Neural cell (in vitro differentiated cells): ENCODE results near the gene KDM4C. TPM values are rescaled to one million over a fixed set of nuclear protein-coding genes. Genes with fewer than 3 reads are reported as not detected.

Experiments
- H2AFZ ChIP-seq: fragments of 200-600, 300-800 bp; sonication (generic), shearing (Covaris generic); 2 replicates; pipeline ENCODE4 v1.6.0; 2014; ENCODE audit warnings: low read depth, mild to moderate bottlenecking, antibody characterized with exemption, low read length, moderate library complexity
- H3F3A ChIP-seq: fragments of 200-600 bp; shearing (Covaris generic); 2 replicates; pipeline ENCODE4 v1.6.1; 2016; ENCODE audit warnings: mild to moderate bottlenecking, moderate library complexity, mixed read lengths, antibody characterized with exemption, low read length; ENCODE audit not compliant: insufficient read depth, poor library complexity, severe bottlenecking
- H3K27ac ChIP-seq: fragments of 200-600, 300-800 bp; sonication (generic), shearing (Covaris generic); 2 replicates; pipeline ENCODE4 v1.5.1; 2014; ENCODE audit warnings: mild to moderate bottlenecking, low read length, moderate library complexity
- H3K27me3 ChIP-seq: fragments of 300-800, 200-600 bp; sonication (generic), shearing (Covaris generic); 2 replicates; pipeline ENCODE4 v1.6.0; 2014; ENCODE audit warnings: mild to moderate bottlenecking, low read depth, low read length, moderate library complexity; ENCODE audit not compliant: insufficient read depth
- H3K36me3 ChIP-seq: fragments of 300-800, 200-600 bp; sonication (generic), shearing (Covaris generic); 2 replicates; pipeline ENCODE4 v1.5.1; 2014; ENCODE audit warnings: mild to moderate bottlenecking, antibody characterized with exemption, low read length, moderate library complexity; ENCODE audit not compliant: insufficient read depth
- H3K4me2 ChIP-seq: fragments of 300-800, 200-600 bp; sonication (generic), shearing (Covaris generic); 2 replicates; pipeline ENCODE4 v1.6.0; 2014; ENCODE audit warnings: mild to moderate bottlenecking, low read length
- H3K4me3 ChIP-seq: fragments of 300-800, 200-600 bp; sonication (generic), shearing (Covaris generic); 2 replicates; pipeline ENCODE4 v1.5.1; 2014; ENCODE audit warnings: mild to moderate bottlenecking, low read length, moderate library complexity
- H3K79me2 ChIP-seq: fragments of 200-600 bp; shearing (Covaris generic); replicated peaks from 2 replicates; pipeline ENCODE4 v1.6.0; 2014; ENCODE audit warnings: mild to moderate bottlenecking, low read length, moderate library complexity; ENCODE audit not compliant: insufficient read depth
- H3K9ac ChIP-seq: fragments of 300-800, 200-600 bp; sonication (generic), shearing (Covaris generic); 2 replicates; pipeline ENCODE4 v1.6.1; 2016; ENCODE audit warnings: mild to moderate bottlenecking, low read length, mixed read lengths
- H3K9me2 ChIP-seq: fragments of 200-600 bp; shearing (Covaris generic); 2 replicates; pipeline ENCODE4 v1.6.1; 2016; ENCODE audit warnings: mild to moderate bottlenecking, low read length, mixed read lengths; ENCODE audit not compliant: insufficient read depth
- H3K9me3 ChIP-seq: fragments of 200-600, 300-800 bp; sonication (generic), shearing (Covaris generic); 2 replicates; pipeline ENCODE4 v1.6.1; 2016; ENCODE audit warnings: mild to moderate bottlenecking, mixed run types, low read length, moderate library complexity, mixed read lengths
- H4K20me1 ChIP-seq: fragments of 200-600 bp; shearing (Covaris generic); 2 replicates; pipeline ENCODE4 v1.6.1; 2016; ENCODE audit warnings: mild to moderate bottlenecking, mixed run types; ENCODE audit not compliant: insufficient read depth
- CTCF ChIP-seq: fragments of 450-650 bp; IDR thresholded peaks from 2 replicates; pipeline ENCODE4 v1.5.1; 2014; ENCODE audit warnings: antibody characterized with exemption, mild to moderate bottlenecking, moderate library complexity; ENCODE audit not compliant: poor library complexity, severe bottlenecking
- EP300 ChIP-seq: fragments of 450-650 bp; conservative IDR thresholded peaks from 2 replicates; pipeline ENCODE4 v1.6.1; 2014; ENCODE audit warnings: antibody characterized with exemption, mild to moderate bottlenecking, moderate library complexity; ENCODE audit not compliant: poor library complexity, severe bottlenecking
- EZH2 ChIP-seq: fragments of 200-600, 300-800 bp; shearing (Covaris generic), sonication (generic); IDR thresholded peaks from 2 replicates; pipeline ENCODE4 v1.6.1; 2014; ENCODE audit warnings: antibody characterized with exemption, low read length, borderline replicate concordance, mild to moderate bottlenecking; ENCODE audit not compliant: insufficient read depth, poor library complexity, severe bottlenecking
- MXI1 ChIP-seq: fragments of 450-650 bp; conservative IDR thresholded peaks from 2 replicates; pipeline ENCODE4 v1.6.1; 2014; ENCODE audit warnings: antibody characterized with exemption, mild to moderate bottlenecking; ENCODE audit not compliant: poor library complexity, severe bottlenecking
- POLR2AphosphoS5 ChIP-seq: IDR thresholded peaks from 2 replicates; pipeline ENCODE4 v1.6.1; 2012
- RAD21 ChIP-seq: fragments of 450-650 bp; conservative IDR thresholded peaks from 2 replicates; pipeline ENCODE4 v1.6.1; 2014; ENCODE audit warnings: antibody characterized with exemption, mild to moderate bottlenecking, moderate library complexity
- REST ChIP-seq: IDR thresholded peaks from 2 replicates; pipeline ENCODE4 v1.6.1; 2012; ENCODE audit warnings: borderline replicate concordance
- SMC3 ChIP-seq: fragments of 450-650 bp; conservative IDR thresholded peaks from 2 replicates; pipeline ENCODE4 v1.6.1; 2014; ENCODE audit warnings: antibody characterized with exemption, mild to moderate bottlenecking, moderate library complexity; ENCODE audit not compliant: poor library complexity
- TAF1 ChIP-seq: IDR thresholded peaks from 2 replicates; pipeline ENCODE4 v1.6.1; 2012; ENCODE audit warnings: low read depth
- polyA plus RNA-seq: library from polyadenylated mRNA; depleted of rRNA; stranded (reverse); fragments of >200 nt; gene quantifications from 2 replicates; pipeline ENCODE4 v1.2.3, GENCODE V29; 2014

The KDM4C gene
- polyA plus RNA-seq, 1 donor from 2014 or later: 21.1 TPM

GRCh38 chr9:6785682-6786081 is 27.9 kb downstream of the KDM4C start:
- no peak for TF ChIP-seq TAF1
- TF ChIP-seq REST: no peak
- H3K36me3 ChIP-seq: no peaks in the 10 kb centered on the region
- H2AFZ ChIP-seq: no peak overlapping the region
- H4K20me1 ChIP-seq: no peaks in the 10 kb centered on the region
- H3K9ac ChIP-seq: no peak overlapping the region
- H3K4me2 ChIP-seq: no peak overlapping the region
- no peaks in the 10 kb centered on the region for H3F3A ChIP-seq
- no peaks in the 10 kb centered on the region for H3K79me2 ChIP-seq
- H3K9me3 ChIP-seq: no peaks in the 10 kb centered on the region
- no peaks in the 10 kb centered on the region for H3K9me2 ChIP-seq
- no peak overlapping the region for H3K27ac ChIP-seq
- no peaks in the 10 kb centered on the region for H3K27me3 ChIP-seq
- no peak overlapping the region for H3K4me3 ChIP-seq

- H3K27me3 ChIP-seq: no peaks in the 10 kb centered on the region
- H3K36me3 ChIP-seq: no peaks in the 10 kb centered on the region
- no peaks in the 10 kb centered on the region for H3F3A ChIP-seq
- H3K9me2 ChIP-seq: no peaks in the 10 kb centered on the region
- H3K27ac ChIP-seq: no peak overlapping the region
- no peak overlapping the region for H3K4me2 ChIP-seq
- H4K20me1 ChIP-seq: no peaks in the 10 kb centered on the region
- no peaks in the 10 kb centered on the region for H3K9me3 ChIP-seq
- no peak overlapping the region for H3K4me3 ChIP-seq
- TF ChIP-seq MXI1 (no peak), RAD21 (no peak), EP300 (no peak), REST (no peak), EZH2 (no peak), POLR2AphosphoS5 (no peak), CTCF (no peak), SMC3 (no peak), TAF1 (no peak)
- H3K9ac ChIP-seq: no peak overlapping the region
- no peaks in the 10 kb centered on the region for H3K79me2 ChIP-seq
- no peak overlapping the region for H2AFZ ChIP-seq
Observed at GRCh38 chr9:6787793-6788161, 30.0 kb downstream of the KDM4C start.
